Fibroblast of lung (primary cell): ENCODE results near the gene CENPV. TPM values are rescaled to one million over a fixed set of nuclear protein-coding genes. Genes with fewer than 3 reads are reported as not detected.

Experiments
- DNase-seq, 2 donors: peaks; one replicate each; pipeline versions ENCODE4 v3.0.0 to v3.0.0-alpha.2; 2010; ENCODE audit warnings: low read depth in 2 of 2
- H2AFZ ChIP-seq: 2 replicates; pipeline ENCODE4 v1.5.1; 2012; ENCODE audit warnings: low read length, control low read depth, inconsistent platforms
- H3K27ac ChIP-seq: 2 replicates; pipeline ENCODE4 v1.5.1; 2011; ENCODE audit warnings: low read length, control low read depth; ENCODE audit not compliant: insufficient read depth
- H3K27me3 ChIP-seq: 2 replicates; pipeline ENCODE4 v1.5.1; 2011; ENCODE audit warnings: mild to moderate bottlenecking, low read length; ENCODE audit not compliant: control insufficient read depth, insufficient read depth
- H3K36me3 ChIP-seq: 2 replicates; pipeline ENCODE4 v1.5.1; 2011; ENCODE audit warnings: low read length; ENCODE audit not compliant: control insufficient read depth, insufficient read depth
- H3K4me1 ChIP-seq: 2 replicates; pipeline ENCODE4 v1.5.1; 2011; ENCODE audit warnings: low read length; ENCODE audit not compliant: control insufficient read depth, insufficient read depth; ENCODE audit errors: extremely low read depth
- H3K4me2 ChIP-seq: 2 replicates; pipeline ENCODE4 v1.5.1; 2011; ENCODE audit warnings: low read length, control low read depth; ENCODE audit not compliant: insufficient read depth; ENCODE audit errors: extremely low read depth
- H3K4me3 ChIP-seq, 4 experiments: fragments of 200-600 bp in 1 of 4; sonication (generic) in 1 of 4; replicated peaks in 1 of 4; 2 replicates each; pipeline ENCODE4 v1.5.1; 2011 to 2016; ENCODE audit warnings: low read length in 4 of 4, low read depth in 3 of 4, mild to moderate bottlenecking in 3 of 4, control low read depth in 2 of 4, inconsistent platforms in 1 of 4, mixed read lengths in 1 of 4; ENCODE audit not compliant: insufficient read depth in 1 of 4; ENCODE audit errors: control extremely low read depth in 1 of 4
- H3K79me2 ChIP-seq: 2 replicates; pipeline ENCODE4 v1.5.1; 2012; ENCODE audit warnings: mild to moderate bottlenecking, low read length, inconsistent platforms; ENCODE audit not compliant: control insufficient read depth, insufficient read depth
- H3K9ac ChIP-seq: 2 replicates; pipeline ENCODE4 v1.5.1; 2011; ENCODE audit warnings: mild to moderate bottlenecking, low read length, control low read depth; ENCODE audit not compliant: insufficient read depth
- H3K9me3 ChIP-seq: 2 replicates; pipeline ENCODE4 v1.5.1; 2012; ENCODE audit warnings: low read depth, low read length; ENCODE audit not compliant: control insufficient read depth, insufficient read depth
- H4K20me1 ChIP-seq: 2 replicates; pipeline ENCODE4 v1.5.1; 2011; ENCODE audit warnings: low read length; ENCODE audit not compliant: control insufficient read depth, insufficient read depth; ENCODE audit errors: extremely low read depth
- EZH2 ChIP-seq: IDR thresholded peaks from 2 replicates; pipeline ENCODE4 v1.5.1; 2012; ENCODE audit warnings: low read length, control low read depth, mild to moderate bottlenecking; ENCODE audit errors: missing control alignments
- polyA plus RNA-seq, 2 donors: library from polyadenylated mRNA; depleted of rRNA in 1 of 2; stranded (reverse) in 1 of 2; unstranded in 1 of 2; fragments of >200 nt; gene quantifications; 2 replicates each; pipeline ENCODE4 v1.2.1, GENCODE V29; 2011 to 2012; ENCODE audit warnings: missing spikeins in 1 of 2
- total RNA-seq: library from RNA; depleted of rRNA; stranded (reverse); fragments of >200 nt; gene quantifications from 2 replicates; pipeline ENCODE4 v1.2.1, GENCODE V29; 2014
- TF ChIP-seq, protein P1 (sequence below), 2 donors: IDR thresholded peaks in 1 of 2; conservative IDR thresholded peaks in 1 of 2; 1 replicate in 1 of 2; 2 replicates in 1 of 2; pipeline ENCODE4 v1.5.1; 2011 to 2012; ENCODE audit warnings: low read length in 2 of 2, control low read depth in 1 of 2, inconsistent platforms in 1 of 2, low read depth in 1 of 2, mild to moderate bottlenecking in 1 of 2

The CENPV gene
- total and polyA plus RNA-seq, 2 donors (not counting 1 experiment from before 2014, with no cell fraction given) = 9.2 to 25.1 TPM

DNA sequence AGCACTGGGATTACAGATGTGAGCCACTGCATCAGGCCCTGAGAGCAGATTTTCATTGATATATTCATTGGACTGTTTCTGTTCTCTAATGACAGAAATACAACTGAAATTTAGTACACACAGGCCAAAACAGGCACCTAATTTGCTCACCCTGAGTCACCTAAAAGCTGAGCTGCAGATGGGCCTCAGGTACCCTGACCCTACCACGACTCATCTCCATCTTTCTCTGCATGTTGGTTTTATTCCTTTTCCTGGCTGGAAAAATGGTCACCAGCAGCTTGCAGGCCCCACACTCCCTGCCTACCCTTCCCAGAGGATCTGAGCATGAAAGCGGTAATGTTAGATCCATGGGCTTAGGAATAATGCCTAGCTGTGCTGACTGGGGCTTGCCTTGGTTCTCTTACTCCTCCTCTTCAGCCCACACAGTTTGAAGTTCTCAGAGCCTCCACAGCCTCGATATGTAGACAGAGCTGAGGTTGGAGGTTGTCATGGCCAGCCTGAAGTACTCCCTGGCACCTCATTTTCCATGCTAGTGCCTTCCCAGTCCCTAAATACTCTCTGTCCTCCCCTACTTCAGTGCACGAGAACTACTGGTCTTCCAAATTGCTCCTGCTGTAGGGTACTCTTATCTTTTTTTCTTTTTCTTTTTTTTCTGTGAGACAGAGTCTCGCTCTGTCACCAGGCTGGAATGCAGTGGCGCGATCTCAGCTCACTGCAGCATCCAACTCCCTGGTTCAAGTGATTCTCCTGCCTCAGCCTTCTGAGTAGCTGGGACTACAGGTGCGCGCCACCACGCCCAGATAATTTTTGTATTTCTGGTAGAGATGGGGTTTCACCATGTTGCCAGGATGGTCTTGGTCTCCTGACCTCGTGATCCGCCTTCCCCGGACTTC is 51.1 kb downstream of the CENPV start:
- no peaks in the 10 kb centered on the region for H3K9me3 ChIP-seq
- no peaks in the 10 kb centered on the region for H4K20me1 ChIP-seq
- peak overlapping the region; percentile 24 for H2AFZ ChIP-seq
- H3K27me3 ChIP-seq = no peaks in the 10 kb centered on the region
- peak; percentile 19 to 50 for DNase-seq
- TF ChIP-seq, protein P1, sequence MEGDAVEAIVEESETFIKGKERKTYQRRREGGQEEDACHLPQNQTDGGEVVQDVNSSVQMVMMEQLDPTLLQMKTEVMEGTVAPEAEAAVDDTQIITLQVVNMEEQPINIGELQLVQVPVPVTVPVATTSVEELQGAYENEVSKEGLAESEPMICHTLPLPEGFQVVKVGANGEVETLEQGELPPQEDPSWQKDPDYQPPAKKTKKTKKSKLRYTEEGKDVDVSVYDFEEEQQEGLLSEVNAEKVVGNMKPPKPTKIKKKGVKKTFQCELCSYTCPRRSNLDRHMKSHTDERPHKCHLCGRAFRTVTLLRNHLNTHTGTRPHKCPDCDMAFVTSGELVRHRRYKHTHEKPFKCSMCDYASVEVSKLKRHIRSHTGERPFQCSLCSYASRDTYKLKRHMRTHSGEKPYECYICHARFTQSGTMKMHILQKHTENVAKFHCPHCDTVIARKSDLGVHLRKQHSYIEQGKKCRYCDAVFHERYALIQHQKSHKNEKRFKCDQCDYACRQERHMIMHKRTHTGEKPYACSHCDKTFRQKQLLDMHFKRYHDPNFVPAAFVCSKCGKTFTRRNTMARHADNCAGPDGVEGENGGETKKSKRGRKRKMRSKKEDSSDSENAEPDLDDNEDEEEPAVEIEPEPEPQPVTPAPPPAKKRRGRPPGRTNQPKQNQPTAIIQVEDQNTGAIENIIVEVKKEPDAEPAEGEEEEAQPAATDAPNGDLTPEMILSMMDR (conservative IDR thresholded peaks at IDR 0.05 in 1 of 2, IDR thresholded peaks at IDR 0.05 in 1 of 2; ENCODE audit: low read depth in 1 of 2, low read length in 2 of 2) = no peak
- no peak for TF ChIP-seq EZH2
- H3K4me2 ChIP-seq = no peak overlapping the region
- H3K4me1 ChIP-seq = peaks cover 5% of the 10 kb centered on the region
- H3K9ac ChIP-seq = no peak overlapping the region
- no peaks in the 10 kb centered on the region for H3K79me2 ChIP-seq
- H3K36me3 ChIP-seq = peaks cover 1% of the 10 kb centered on the region
- H3K27ac ChIP-seq = peak overlapping the region; percentile 0
- no peak overlapping the region for H3K4me3 ChIP-seq

DNA sequence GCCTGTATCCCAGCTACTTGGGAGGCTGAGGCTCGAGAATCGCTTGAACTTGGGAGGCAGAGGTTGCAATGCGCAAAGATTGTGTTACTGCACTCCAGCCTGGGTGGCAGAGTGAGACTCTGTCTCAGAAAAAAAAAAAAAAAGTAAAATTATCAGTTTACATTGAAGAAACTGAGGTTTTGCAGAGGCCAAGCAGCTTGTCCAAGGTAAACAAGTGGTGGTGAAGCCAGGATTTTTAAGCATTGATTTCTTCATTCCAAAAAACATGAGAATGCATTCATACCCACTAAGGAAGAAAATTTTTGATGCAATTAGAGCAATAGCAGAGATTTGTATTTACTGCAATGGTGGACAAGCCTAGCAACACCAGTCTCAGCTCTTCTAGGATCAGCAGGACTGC is 52.7 kb downstream of the CENPV start:
- Histone ChIP-seq H3K9ac (no peak overlapping the region), H3K4me2 (no peak overlapping the region), H2AFZ (no peak overlapping the region), H3K27ac (no peak overlapping the region), H3K9me3 (no peaks in the 10 kb centered on the region), H3K27me3 (no peaks in the 10 kb centered on the region), H3K4me3 (no peak overlapping the region), H4K20me1 (no peaks in the 10 kb centered on the region), H3K4me1 (peaks cover 5% of the 10 kb centered on the region), H3K79me2 (no peaks in the 10 kb centered on the region), H3K36me3 (peaks cover 1% of the 10 kb centered on the region)
- TF ChIP-seq, protein P1 (conservative IDR thresholded peaks at IDR 0.05 in 1 of 2, IDR thresholded peaks at IDR 0.05 in 1 of 2; ENCODE audit: low read depth in 1 of 2, low read length in 2 of 2) = no peak
- TF ChIP-seq EZH2 = no peak
- peak in 1 of 2 donors; percentile 27 for DNase-seq

DNA sequence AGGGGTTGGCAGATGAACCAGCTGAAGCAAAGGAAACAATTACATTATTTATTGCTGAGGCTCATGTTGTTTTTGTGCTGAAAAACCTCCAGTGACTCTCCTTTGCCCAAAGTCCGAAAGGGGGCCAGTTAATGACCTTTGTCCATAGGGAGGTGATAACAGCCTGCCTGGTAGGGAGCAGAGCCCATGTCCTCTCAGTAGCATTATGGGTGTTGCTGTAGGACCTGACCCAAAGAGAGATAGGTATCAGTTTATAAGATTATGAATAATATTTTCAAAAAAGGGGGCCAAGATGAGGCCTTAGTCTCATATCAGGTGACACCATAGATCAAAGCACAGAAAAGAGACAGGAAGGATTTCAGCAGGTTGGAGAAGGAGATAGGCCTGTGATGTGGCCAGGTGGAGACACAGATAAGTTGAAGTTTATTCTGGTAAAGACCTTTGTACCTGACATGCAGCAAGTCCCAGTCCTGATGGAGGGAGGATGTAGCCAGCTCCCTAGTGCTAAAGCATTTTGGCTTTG is 55.1 kb downstream of the CENPV start:
- Histone ChIP-seq H3K27ac (no peak overlapping the region), H3K4me1 (peaks cover 5% of the 10 kb centered on the region), H4K20me1 (no peaks in the 10 kb centered on the region), H3K79me2 (no peaks in the 10 kb centered on the region), H3K9ac (no peak overlapping the region), H3K4me2 (no peak overlapping the region), H3K4me3 (no peak overlapping the region), H2AFZ (no peak overlapping the region), H3K9me3 (no peaks in the 10 kb centered on the region), H3K27me3 (no peaks in the 10 kb centered on the region), H3K36me3 (no peaks in the 10 kb centered on the region)
- TF ChIP-seq EZH2 = no peak
- TF ChIP-seq, protein P1 (conservative IDR thresholded peaks at IDR 0.05 in 1 of 2, IDR thresholded peaks at IDR 0.05 in 1 of 2; ENCODE audit: low read depth in 1 of 2, low read length in 2 of 2) = no peak
- no peak for DNase-seq
